NCI-H2227 treated with DMSO at 0.1 percent for 48 hours (cell line): ENCODE data around the gene FIGN.

Source experiments
- DNase-seq: peaks from one replicate; lab custom pipeline; 2025; lab: John Stamatoyannopoulos, UW

FIGN gene

GRCh38 chr2:163737190-163737439 is 1.3 kb upstream of the FIGN start:
- peak; percentile 92 for DNase-seq

DNA sequence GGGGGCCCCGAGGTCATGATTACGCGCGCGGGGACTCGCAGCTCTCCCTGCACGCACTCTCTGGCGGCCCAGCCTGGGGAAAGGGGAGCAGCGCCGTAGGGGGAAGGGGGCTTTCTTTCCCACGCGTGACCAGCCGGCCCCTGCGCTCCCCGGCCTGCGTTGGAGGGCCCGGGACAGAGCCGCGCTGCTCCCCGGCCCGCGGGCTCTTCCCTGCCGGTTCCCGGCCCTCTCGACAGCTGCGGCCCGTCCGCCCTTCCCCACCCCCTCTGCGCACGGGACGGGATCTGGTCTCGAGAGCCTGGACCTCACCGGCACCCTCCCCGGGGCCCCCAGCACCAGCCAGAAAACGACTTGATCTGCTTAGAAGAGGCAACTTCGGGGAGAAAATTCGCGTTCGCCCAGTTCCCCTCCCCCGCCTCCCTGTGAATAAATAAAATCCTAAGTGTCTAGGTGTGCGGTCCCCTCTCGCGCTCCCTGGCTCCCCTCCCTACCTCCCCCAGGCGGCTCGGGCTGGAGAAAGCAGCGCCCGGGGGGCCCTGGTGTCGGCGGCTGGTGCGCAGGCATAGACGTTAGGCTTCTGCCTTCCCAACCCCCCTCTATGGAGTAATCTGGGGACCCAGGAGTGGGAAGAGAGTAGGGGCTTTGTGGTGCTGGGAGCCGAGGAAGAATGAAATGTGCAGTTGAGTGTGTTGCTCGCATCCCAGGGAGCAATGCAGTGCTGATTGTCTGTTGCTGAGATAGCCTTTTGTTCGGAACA is 803 bp upstream of the FIGN start:
- peak; percentile 92 for DNase-seq

- DNase-seq, result peak; percentile 88
Observed at GRCh38 chr2:163734881-163735684, 725 bp downstream of the FIGN start.

- DNase-seq, result no peak
Observed at GRCh38 chr2:163734401-163734800, 1.4 kb downstream of the FIGN start.

- DNase-seq, result no peak
Observed at GRCh38 chr2:163733956-163734355, 1.9 kb downstream of the FIGN start.

DNA sequence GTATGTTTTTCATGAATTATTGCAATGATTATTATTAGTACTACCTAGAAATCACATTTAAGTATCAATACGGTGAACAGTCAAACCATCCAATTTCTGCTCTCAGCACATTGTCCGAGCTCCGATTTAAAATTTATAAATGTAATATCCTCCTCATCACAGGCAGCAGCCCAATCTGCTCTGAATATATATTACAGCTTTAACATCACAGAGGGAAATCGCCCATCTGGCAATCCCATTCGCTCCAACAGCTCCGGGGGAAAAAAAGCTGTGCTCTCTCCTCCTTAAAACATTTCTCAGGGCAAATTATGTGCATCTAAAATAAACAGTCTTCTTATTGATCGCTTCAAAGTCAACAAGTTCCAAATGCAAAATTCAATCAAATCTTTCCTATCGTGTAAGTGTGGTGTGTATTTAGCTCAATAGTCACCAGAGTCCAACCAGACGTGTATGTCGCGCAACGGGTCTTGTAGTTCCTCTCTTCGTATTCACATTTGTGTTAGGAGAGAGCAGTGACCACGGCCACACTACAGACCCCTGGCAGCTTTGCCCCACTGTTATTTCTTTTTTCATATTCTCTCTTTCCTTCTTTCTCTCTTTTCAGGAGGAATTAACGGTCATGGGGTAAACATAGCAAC is 2.4 kb downstream of the FIGN start:
- DNase-seq, result peak; percentile 74

- no peak for DNase-seq
Observed at GRCh38 chr2:163732727-163733126, 3.1 kb downstream of the FIGN start.

DNA sequence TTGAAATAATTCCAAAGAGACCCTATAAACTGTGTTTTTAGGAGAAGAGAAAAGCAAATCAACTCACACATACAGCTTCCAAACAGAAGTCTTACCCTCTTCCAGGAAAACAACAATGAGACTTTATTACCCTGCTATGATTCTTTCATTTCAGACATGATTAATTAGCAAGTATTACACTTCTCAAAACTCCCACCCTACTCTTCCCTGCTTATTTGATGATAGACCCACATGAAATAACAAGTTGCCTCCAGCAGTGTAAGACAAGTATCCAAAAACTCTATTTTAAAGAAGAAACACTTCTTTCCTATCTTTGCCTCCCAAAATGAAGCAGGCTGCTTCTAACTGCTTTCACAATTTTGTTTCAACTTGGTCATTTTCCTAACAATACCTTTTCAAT is 4.1 kb downstream of the FIGN start:
- no peak for DNase-seq

- DNase-seq, result no peak
Observed at GRCh38 chr2:163730556-163730955, 5.3 kb downstream of the FIGN start.

DNA sequence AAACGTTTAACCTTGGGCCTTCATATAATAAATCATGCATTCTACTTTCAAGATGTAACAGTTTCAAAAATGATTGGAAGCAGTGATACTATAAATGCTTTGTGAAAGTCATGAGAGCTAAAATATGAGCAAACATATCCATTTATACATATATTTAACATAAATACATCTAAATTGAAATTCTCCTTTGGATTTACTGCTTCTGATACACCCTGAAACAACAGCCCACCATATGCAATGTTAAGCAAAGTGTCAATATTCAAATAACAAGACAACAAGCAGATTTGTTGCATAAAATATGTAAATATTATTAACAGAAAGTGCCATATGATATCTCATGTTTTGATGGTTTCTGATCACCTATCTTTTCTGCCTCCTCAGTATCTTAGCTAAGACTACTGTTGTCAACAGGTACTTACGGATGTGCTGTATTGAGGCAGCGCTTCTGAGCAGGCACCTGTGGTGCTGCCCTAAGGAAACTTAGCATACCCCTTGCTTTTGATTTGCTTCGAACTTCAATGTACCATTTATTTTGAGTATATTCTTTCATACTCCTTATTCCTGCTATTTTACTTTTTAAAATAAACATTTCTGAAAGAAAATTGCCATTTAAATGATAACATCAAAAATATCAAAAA is 6.1 kb downstream of the FIGN start:
- no peak for DNase-seq

DNA sequence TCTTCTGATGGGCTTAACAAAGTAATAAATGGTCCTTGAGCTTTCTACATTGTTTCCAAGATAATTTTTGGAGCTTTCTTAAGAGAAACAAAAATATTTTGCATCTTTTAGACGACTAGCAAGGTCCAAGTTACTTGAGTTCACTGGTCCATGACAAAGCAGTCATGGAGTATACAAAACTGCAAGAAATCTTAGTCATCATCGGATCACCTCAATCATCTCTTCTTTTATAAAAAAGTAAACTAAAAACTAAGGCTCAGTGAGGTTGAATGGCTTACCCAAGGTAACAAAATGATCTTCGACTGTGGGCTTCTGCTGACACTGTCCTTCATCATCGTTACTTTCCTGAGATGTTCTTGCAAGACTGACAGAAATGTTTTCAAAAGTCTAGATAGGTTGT is 11.9 kb downstream of the FIGN start:
- no peak for DNase-seq

- DNase-seq, result no peak
Observed at GRCh38 chr2:163723348-163723747, 12.5 kb downstream of the FIGN start.

GRCh38 chr2:163719331-163719730 is 16.5 kb downstream of the FIGN start:
- no peak for DNase-seq

GRCh38 chr2:163717993-163718680 is 17.7 kb downstream of the FIGN start:
- peak; percentile 30 for DNase-seq

GRCh38 chr2:163717515-163717914 is 18.3 kb downstream of the FIGN start:
- no peak for DNase-seq

DNA sequence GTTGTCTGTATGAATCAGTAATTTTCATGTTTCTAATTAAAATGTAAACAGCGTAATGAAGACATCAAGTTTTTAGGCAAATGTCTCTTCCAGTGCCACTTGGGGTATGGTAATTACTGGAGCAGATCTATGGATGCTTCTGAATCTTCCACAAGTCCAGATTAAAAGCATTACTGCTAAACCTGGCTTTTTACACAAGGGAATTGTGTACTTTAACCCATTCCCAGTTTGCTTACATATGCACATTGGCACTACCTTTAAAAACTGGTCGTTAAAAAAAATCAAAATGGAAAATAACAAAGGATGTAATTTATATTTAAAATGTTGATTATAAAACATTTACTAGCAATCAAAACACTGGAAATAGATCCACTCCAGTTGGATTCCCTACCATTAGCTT is 19.7 kb downstream of the FIGN start:
- no peak for DNase-seq

GRCh38 chr2:163715668-163716067 is 20.1 kb downstream of the FIGN start:
- no peak for DNase-seq

GRCh38 chr2:163715199-163715598 is 20.6 kb downstream of the FIGN start:
- no peak for DNase-seq

DNA sequence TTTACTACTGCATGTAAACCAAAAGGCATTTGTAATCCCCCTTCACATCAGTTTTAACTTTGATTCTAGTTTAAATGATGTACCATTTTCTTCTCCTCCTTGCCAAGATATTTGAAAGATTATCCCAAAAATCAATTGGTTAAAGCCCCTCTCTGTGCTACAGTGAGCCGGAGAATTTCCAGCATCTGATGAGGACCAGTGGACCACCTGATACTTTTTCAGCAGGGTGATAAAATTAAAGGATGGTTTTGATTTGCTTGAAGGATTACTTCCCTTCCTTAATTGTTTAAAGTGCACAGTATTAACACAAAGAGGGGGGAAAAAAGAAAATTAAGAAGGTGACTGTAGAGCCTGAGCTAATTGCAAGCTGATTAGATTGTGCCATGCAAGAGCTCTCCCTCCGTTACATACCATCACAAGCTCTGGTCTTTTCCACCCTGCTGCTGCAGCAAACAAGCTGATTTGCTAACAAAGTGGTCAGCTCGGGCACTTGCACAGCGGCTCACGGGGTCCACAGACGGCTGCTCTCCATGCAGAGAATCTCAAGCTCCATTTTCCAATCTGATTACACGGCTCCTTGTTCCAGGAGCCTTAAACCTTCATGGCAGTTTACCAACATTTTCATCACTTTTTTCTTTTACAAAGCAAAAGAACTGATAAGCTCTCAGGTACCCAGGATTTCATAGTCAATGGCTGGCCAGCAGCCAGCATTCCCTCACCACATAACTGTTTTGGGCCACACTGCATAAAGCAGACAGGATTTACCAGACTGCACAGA is 22.1 kb downstream of the FIGN start:
- peak; percentile 72 for DNase-seq

DNA sequence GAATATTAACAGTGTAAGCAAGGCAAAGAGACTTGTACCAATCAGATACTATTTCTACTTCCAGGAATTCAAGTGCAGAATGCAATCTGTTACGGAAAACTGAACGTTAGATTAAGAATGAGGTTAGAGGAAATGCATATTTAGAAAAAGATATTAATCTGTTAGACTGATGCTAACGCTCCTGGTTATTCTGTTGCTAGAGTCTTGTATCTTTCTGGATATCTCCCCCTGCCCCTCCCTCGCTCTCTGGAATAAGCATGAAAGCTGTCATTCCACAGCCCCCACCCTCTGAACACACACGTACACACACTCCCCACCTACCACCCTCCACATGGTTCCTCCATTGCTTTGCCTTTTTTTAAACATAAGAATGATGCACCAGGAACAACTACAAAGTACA is 24.1 kb downstream of the FIGN start:
- no peak for DNase-seq

DNA sequence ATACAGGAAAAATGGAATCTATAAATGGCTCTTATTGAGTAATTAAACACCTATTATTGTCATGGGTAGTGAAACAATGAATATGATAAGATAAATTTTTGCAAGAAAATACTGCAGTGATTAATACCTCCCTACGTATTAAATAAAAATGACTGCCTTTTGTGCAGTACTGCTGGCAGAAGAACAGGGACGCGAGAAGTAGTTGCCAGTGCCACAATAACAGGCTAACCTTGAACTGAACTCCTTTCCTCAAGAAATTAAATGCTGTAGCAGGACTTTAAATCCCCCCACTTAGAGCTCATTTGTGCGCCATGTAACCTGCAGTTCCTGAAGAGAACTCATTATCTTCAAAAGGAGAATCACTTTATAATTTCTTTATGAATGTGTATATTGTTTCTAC is 24.6 kb downstream of the FIGN start:
- DNase-seq, result peak; percentile 79
